ENCODE measurements around the gene NPY2R. TPM values are rescaled to one million over a fixed set of nuclear protein-coding genes. Genes with fewer than 3 reads are reported as not detected.

NPY2R gene
- polyA plus RNA-seq, 3 donors: not detected

DNA sequence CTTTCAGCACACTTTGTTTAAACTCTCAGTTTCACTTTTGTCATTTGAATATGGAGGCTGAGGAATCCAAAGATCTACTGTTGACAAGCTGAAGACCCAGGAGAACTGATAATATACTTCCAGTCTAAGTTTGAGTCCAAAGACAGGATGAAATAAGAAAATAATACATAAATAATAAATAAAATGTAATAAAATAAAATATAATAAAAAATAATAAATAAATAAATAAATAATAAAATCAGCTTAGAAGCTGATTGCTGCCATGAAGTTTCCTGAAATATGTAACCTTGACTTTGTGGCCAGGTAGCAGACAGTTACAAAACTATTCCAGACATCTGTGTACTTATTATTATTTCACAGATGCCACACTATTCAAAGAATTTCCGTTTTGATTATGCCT is 55.0 kb downstream of the NPY2R start:
- no peaks in the 10 kb centered on the region for H3K27me3 ChIP-seq (ENCODE audit: control insufficient read depth in 2 of 2, insufficient read depth in 2 of 2, low read length in 2 of 2)
- no peak overlapping the region for H3K4me3 Mint-ChIP-seq
- intact Hi-C loops (cut with micrococcal nuclease): no loop called here

GRCh38 chr4:155265113-155265512 is 56.7 kb downstream of the NPY2R start:
- Mint-ChIP-seq H3K27ac (no peak overlapping the region), H3K4me3 (no peak overlapping the region), H3K9me3 (peaks cover 0 to 5% (median 0%) of the 10 kb centered on the region in 7 donors), H3K4me1 (no peaks in the 10 kb centered on the region), H3K27me3 (ENCODE audit: low read depth in 3 of 3) (no peaks in the 10 kb centered on the region), H3K36me3 (no peaks in the 10 kb centered on the region)
- H4K20me1 ChIP-seq (ENCODE audit: insufficient read depth, low read length): no peaks in the 10 kb centered on the region
- no peaks in the 10 kb centered on the region for H3K27me3 ChIP-seq (ENCODE audit: control insufficient read depth in 2 of 2, insufficient read depth in 2 of 2, low read length in 2 of 2)
- intact Hi-C loops (cut with micrococcal nuclease): no loop called here
- DNase-seq: no peak
- no CpG with 5 or more reads among the region's 2 CpGs for whole genome bisulfite sequencing (ENCODE audit: insufficient coverage)
- H3K79me2 ChIP-seq (ENCODE audit: insufficient read depth, low read length): no peaks in the 10 kb centered on the region
- TF ChIP-seq CTCF (IDR thresholded peaks at IDR 0.05): no peak
- peaks cover 0 to 2% of the 10 kb centered on the region in 2 donors for H3K9me3 ChIP-seq (replicated peaks in 1 of 2; ENCODE audit: control insufficient read depth in 1 of 2, insufficient read depth in 1 of 2, low read length in 2 of 2)
- no peaks in the 10 kb centered on the region for H3K4me1 ChIP-seq (ENCODE audit: control insufficient read depth in 1 of 2, insufficient read depth in 2 of 2, low read length in 2 of 2)
- H2AFZ ChIP-seq (ENCODE audit: insufficient read depth, low read depth, low read length, poor library complexity, severe bottlenecking): no peak overlapping the region
- no peaks in the 10 kb centered on the region for H3K36me3 ChIP-seq (replicated peaks in 1 of 2; ENCODE audit: control insufficient read depth in 1 of 2, insufficient read depth in 2 of 2, low read length in 2 of 2)
- H3K27ac ChIP-seq (ENCODE audit: low read depth in 1 of 2, low read length in 2 of 2): no peak overlapping the region
- no peak overlapping the region for H3K4me3 ChIP-seq (replicated peaks in 1 of 3; ENCODE audit: low read depth in 2 of 3, low read length in 3 of 3)
- H3K4me2 ChIP-seq (replicated peaks; ENCODE audit: extremely low read depth, low read length, poor library complexity, severe bottlenecking): no peak overlapping the region
- H3K9ac ChIP-seq (ENCODE audit: insufficient read depth, low read length, poor library complexity, severe bottlenecking): no peak overlapping the region

More for the DNA sequence above, 55.0 kb downstream of the NPY2R start:
- TF ChIP-seq CTCF (IDR thresholded peaks at IDR 0.05): no peak
- no CpG with 5 or more reads among the region's 1 CpG for WGBS (ENCODE audit: insufficient coverage)
- Mint-ChIP-seq H3K27me3 (ENCODE audit: low read depth in 3 of 3) (no peaks in the 10 kb centered on the region), H3K9me3 (peaks cover 0 to 5% (median 0%) of the 10 kb centered on the region in 7 donors), H3K27ac (no peak overlapping the region), H3K4me1 (no peaks in the 10 kb centered on the region), H3K36me3 (no peaks in the 10 kb centered on the region)
- no peak overlapping the region for H3K27ac ChIP-seq (ENCODE audit: low read depth in 1 of 2, low read length in 2 of 2)
- no peaks in the 10 kb centered on the region for H4K20me1 ChIP-seq (ENCODE audit: insufficient read depth, low read length)
- no peaks in the 10 kb centered on the region for H3K4me1 ChIP-seq (ENCODE audit: control insufficient read depth in 1 of 2, insufficient read depth in 2 of 2, low read length in 2 of 2)
- no peak overlapping the region for H2AFZ ChIP-seq (ENCODE audit: insufficient read depth, low read depth, low read length, poor library complexity, severe bottlenecking)
- no peaks in the 10 kb centered on the region for H3K36me3 ChIP-seq (replicated peaks in 1 of 2; ENCODE audit: control insufficient read depth in 1 of 2, insufficient read depth in 2 of 2, low read length in 2 of 2)
- peaks cover 0 to 2% of the 10 kb centered on the region in 2 donors for H3K9me3 ChIP-seq (replicated peaks in 1 of 2; ENCODE audit: control insufficient read depth in 1 of 2, insufficient read depth in 1 of 2, low read length in 2 of 2)
- no peak overlapping the region for H3K4me2 ChIP-seq (replicated peaks; ENCODE audit: extremely low read depth, low read length, poor library complexity, severe bottlenecking)
- H3K9ac ChIP-seq (ENCODE audit: insufficient read depth, low read length, poor library complexity, severe bottlenecking): no peak overlapping the region
- H3K4me3 ChIP-seq (replicated peaks in 1 of 3; ENCODE audit: low read depth in 2 of 3, low read length in 3 of 3): no peak overlapping the region
- DNase-seq: no peak
- H3K79me2 ChIP-seq (ENCODE audit: insufficient read depth, low read length): no peaks in the 10 kb centered on the region

Other genes with a start within 250 kb of the NPY2R start
- gene MAP9, start 168.3 kb downstream of the NPY2R start, polyA plus RNA-seq: under 1 TPM in 1 of 3 donors, not detected in 2; 0.01 TPM

Measured in CD14-positive monocyte (primary cell).